G401 (cell line): ENCODE measurements around the gene RPP25L. TPM values are rescaled to one million over a fixed set of nuclear protein-coding genes. Genes with fewer than 3 reads are reported as not detected.

Experiments
- DNase-seq: peaks from one replicate; pipeline ENCODE4 v3.0.0-alpha.2; 2015; ENCODE audit warnings: low spot score
- in situ Hi-C: cut with HindIII; loops from 2 replicates; pipeline ENCODE4 v1.10.0; 2016; ENCODE audit warnings: low sequenced_read_pairs, mixed read lengths
- total RNA-seq: library from RNA; depleted of rRNA; stranded (reverse); fragments of >200 nt; shearing (Covaris generic); gene quantifications from 2 replicates; pipeline ENCODE4 v1.2.3, GENCODE V29; 2014; rRNA removed

RPP25L gene
- total RNA-seq, result 57.9 and 59.4 TPM in 2 replicates

DNA sequence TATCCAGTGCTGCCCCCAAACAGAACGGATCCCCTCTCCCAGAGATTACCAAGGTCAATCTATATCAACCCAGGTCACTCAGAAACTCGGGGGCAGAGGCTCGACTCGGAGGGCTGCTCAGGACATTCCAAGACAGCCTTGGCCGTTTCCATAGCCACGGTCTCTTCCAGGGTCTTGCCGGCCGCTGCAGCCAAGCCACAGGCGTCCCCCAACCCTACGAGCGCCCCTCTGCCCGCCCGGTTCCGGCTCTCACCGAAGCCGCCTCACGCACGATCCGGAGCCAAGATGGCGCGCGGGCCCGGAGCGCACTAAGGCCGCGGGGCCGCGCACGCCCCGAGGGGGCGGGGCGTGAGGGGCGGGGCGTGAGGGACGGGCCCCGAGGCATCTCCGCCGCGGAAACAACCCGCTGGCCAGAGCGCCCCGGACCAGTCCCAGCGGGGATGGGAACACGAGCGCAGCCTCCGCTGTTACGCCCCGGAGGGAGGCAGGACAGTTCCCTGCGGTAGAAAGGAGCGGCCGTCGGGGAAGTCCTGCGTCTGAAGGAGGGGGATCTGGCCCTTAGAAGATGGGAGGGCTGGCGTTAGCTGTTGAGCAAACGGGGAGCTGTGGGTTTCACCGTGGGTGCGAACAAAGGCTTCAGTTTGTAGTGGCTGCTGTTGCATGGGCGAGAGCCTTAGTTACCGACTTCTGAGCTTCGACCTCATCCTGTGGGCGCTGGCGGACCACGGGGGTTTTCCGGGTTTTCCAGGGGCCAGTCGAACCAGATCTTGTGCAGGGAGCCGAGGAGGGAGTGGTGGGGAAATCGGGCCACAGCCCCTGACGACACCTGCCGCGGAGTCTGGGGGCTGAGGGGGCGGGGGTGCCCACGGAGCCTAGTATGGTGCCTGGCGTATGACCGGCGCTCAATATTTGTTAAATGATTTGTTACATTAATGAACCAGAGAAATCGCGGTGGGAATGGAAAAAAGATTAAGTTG lies at the start of gene RPP25L:
RPP25L (minus strand) TSS at position 287 of the 977 bp plus-strand sequence. CDS start 801 bp downstream, outside the sequence.
- in situ Hi-C loops, result no loop called here

DNA sequence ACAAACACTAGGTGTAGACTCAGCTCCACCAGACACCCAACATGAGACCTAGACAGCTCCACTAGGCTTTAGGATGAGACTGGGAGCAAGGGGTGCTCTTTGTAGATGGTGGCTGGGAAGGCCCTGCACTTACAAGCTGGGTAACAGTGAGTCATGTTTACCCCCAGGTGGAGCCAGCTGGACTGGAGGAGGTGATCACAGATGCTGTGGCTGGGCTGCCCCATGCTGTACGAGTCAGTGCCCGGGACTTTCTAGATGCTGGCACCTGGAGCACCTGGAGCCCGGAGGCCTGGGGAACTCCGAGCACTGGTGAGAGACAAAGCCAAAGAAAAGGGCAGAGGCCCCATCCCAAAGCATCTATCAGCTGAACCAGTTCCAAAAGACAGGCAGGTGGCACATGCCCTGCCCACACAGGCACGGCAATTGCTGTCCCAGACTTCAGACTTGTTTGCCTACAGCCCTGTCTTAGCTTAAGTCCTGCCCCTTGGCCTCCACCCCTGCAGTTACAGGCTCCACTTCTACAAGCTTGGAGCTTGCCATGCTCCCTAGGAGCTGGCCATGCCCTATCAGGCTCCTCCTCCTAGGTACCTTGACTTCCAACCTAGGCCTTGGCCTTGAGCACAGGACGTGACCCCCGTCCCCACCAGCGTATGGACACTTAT lies 47.8 kb upstream of the RPP25L start:
- no peak for DNase-seq
- in situ Hi-C loops, result no loop called here

More for the DNA sequence above, at the start of gene RPP25L:
- peak; percentile 86 for DNase-seq

DNA sequence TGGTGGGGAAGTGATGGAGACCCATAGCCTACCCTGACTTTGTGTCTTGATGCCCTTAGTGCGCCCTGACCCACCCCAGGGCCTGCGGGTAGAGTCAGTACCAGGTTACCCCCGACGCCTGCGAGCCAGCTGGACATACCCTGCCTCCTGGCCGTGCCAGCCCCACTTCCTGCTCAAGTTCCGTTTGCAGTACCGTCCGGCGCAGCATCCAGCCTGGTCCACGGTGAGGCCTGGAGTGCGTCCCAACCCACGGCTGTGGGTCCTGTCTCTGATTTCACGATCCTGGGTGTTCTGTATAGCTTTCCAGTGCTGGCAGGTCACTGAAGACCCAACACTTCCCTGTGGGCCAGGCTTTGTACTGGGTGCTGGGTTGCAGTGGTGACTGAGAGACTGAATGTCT lies 46.6 kb upstream of the RPP25L start:
- no peak for DNase-seq
- in situ Hi-C loops, result no loop called here

DNA sequence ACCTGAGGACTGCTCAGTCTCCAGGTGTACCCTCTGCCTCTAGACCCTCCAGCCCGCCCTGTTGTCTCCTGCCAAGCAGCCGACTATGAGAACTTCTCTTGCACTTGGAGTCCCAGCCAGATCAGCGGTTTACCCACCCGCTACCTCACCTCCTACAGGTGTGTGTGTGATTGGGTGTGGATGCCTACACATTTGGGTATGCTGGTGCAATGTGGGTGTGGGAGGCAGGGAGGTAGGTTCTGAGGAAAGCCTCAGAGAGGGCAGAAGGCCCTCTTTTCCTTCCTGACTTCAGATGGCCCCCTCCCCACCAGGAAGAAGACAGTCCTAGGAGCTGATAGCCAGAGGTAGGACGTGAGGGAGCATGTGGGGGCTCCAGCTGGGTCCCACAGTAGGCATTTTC lies 45.1 kb upstream of the RPP25L start:
- no peak for DNase-seq

GRCh38 chr9:34655394-34655793 lies 43.5 kb upstream of the RPP25L start:
- in situ Hi-C loops, result no loop called here
- DNase-seq, result no peak

More for the DNA sequence above, 45.1 kb upstream of the RPP25L start:
- in situ Hi-C loops, result no loop called here

GRCh38 chr9:34654323-34655051 lies 42.6 kb upstream of the RPP25L start:
- in situ Hi-C loops, result no loop called here

DNA sequence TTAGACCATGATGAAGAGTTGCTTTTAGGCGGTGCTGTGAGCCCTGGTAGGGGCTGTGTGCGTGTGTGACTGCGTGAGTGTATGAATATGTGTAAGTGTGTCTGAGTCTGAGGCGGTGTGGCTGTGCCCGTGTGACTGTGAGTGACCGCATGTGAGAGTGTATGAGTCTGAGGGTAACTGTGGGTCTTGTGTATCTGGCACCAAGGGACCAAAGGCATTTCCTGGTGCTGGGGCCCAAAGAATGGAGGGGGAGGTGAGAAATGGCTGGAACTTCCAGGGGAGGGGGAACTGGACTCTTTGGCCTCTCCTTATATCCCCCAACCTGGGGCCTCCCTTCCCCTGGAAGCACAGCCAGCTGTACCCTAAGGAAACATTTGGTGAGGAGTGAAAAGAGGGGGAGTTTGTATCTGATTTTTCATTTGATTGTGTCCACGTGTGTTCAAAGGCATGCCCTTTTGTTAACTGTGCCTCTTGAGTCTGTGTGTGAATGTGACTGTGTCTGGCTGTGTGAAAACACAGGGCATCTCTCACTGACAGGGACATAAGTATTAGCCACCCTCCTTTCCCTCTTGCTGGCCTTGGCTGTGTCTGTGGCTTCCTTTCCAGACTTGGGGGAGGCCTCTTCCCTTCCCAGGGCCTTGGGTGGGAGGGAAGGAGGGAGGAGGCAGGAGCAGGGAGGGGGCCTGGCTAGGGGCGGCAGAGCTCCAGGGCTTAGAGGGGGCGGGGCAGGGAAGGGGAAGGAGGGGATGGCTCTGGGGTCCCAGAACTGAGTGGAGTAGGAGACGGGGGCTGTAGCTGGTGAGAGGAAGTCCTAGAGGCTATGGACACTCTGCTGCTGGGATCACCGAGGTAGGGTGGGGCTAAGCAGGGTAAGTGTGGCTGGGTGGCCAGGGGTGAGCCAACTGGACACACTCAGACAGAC lies 41.5 kb upstream of the RPP25L start:
- DNase-seq, result no peak
- in situ Hi-C loops, result no loop called here

More at GRCh38 chr9:34654323-34655051, 42.6 kb upstream of the RPP25L start:
- peak; percentile 30 for DNase-seq

- in situ Hi-C loops, result no loop called here
- DNase-seq, result no peak
These were observed 40.7 kb upstream of the RPP25L start for GRCh38 chr9:34652602-34653000.

DNA sequence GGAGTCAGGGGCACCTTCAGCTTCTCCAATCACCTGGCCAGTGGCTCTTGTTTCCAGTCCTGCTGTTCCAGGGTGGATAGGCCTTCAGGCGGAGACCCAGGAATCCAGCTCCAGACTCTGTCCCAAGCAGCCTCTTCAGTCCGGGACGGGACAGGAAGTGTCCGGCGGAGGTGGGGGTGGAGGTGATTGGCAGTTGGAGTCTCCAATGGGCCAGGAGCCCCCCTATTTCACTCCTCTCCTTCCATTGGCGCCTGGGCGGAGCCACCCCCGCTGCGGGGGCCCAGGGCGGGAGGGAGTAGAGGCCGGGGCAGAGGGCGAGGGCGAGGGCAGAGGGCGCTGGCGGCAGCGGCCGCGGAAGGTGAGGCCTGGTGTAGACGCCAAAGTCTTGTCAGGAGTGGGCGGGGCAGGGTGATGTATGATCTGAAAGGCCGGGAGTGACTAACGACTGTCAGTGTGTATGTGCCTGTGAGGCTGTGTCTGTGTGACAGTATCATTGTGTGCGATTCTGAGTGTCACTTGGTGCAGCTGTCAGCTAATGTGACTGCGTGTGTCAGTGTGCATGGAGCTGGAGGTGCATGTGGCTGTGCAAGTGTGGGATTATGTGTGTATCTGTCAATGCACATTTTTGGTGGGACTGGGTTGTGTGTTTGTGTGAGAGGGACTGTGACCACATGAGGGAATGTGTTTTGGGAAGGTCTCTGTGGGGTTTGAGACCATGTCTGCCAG lies 40.1 kb upstream of the RPP25L start, which contains the start of gene IL11RA:
IL11RA (plus strand) TSS at position 310 of the 726 bp plus-strand sequence. CDS start 3,033 bp downstream, outside the sequence.
- DNase-seq, result peak; percentile 56
- in situ Hi-C loops, result no loop called here

DNA sequence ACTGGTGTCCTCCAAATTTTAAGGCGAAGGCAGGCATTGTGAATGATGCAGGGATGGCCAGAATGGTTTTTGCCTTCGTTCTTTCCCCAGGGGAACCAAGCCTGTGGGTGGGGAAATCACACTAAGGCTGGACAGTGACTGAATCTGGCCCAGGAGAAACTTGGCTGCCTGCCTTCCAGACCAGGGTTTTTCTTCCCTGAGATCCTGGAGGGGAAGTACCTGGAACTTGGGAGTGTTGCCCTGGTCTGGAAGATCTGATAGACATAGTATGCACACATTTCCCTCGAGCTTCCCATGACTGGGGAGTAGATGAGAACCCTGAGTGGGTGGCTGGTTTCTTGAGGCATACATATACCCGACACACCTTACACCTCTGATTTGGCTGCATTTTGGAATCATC lies 39.4 kb upstream of the RPP25L start:
- no peak for DNase-seq
- in situ Hi-C loops, result no loop called here

DNA sequence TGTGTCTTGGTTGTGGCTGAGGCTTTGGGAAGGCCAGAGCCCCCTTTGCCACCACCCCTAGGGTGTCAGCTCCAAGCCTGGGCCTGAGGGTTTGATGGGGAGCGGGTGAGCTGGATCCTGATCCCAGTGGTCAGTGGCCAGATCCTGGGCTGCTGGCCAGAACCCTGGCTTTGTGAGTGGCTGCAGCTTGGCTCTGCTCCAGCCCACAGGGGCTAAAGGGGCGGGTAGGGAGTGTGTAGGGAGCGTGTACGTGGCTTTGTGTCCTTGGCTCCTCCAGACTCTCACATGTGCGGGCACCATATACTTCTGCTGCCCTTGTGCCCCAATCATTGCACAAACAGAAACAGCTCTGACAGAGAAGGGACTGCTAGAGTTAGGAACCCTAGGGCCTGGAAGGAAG lies 38.9 kb upstream of the RPP25L start:
- in situ Hi-C loops, result no loop called here
- DNase-seq, result no peak

- in situ Hi-C loops, result no loop called here
- DNase-seq, result no peak
These were observed 36.8 kb upstream of the RPP25L start for GRCh38 chr9:34648673-34649072.

DNA sequence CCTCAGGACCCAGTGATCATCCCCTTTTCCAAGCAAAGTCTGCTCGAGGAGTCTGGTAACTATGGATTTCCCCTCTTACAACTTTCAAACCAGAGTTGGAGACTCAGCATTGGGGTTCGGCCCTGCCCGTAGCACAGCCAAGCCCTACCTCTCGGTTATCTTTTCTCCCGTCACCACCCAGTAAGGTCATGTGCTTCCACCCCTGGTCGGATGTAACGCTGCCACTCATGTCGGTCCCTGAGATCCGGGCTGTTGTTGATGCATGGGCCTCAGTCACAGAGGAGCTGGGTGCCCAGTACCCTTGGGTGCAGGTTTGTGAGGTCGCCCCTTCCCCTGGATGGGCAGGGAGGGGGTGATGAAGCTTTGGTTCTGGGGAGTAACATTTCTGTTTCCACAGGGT lies 35.8 kb upstream of the RPP25L start:
- in situ Hi-C loops, result no loop called here
- DNase-seq, result no peak

- in situ Hi-C loops, result no loop called here
- DNase-seq, result no peak
These were observed 35.1 kb upstream of the RPP25L start for GRCh38 chr9:34647084-34647403.

DNA sequence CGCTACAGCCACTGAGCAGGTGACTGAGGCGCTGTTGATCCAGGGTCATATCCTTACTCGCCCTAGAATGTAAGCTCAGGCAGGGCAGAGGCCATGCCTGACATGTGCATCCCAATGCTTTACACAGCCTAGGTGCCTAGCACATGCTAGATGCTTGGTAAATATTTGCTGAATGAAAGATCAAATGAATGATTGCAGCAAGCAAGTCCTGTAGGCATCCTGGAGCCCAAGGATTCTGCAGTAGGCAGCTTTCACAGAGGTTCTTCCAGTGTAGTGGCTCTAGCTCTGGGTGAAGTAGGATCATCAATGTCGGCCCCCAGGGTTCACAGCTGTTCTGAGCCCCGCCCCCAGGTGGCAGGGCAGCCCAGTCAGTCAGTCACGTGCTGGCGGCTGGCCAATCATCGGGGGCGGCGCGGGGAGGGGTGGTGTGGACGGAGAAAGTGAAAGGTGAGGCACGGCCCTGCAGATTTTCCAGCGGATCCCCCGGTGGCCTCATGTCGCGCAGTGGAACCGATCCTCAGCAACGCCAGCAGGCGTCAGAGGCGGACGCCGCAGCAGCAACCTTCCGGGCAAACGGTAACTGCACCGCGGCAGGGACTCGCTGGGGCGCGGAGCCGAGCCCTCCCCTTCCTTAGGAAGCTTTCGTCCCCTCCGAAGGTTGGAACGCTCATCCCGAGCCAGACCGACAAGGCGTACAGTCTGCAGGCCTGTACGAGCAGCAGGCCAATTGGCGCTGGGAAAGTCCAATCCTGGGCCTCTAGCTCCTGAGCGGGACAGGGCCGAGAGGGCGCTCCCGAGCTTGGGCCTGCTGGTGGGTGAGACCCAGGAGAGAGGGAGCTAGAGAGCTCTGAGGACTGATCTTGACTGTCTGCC lies 34.5 kb upstream of the RPP25L start, which contains the start of gene GALT:
GALT (plus strand) TSS at position 465 of the 873 bp plus-strand sequence; CDS start at position 495, 30 bp downstream.
- in situ Hi-C loops, result no loop called here
- peak; percentile 85 for DNase-seq

DNA sequence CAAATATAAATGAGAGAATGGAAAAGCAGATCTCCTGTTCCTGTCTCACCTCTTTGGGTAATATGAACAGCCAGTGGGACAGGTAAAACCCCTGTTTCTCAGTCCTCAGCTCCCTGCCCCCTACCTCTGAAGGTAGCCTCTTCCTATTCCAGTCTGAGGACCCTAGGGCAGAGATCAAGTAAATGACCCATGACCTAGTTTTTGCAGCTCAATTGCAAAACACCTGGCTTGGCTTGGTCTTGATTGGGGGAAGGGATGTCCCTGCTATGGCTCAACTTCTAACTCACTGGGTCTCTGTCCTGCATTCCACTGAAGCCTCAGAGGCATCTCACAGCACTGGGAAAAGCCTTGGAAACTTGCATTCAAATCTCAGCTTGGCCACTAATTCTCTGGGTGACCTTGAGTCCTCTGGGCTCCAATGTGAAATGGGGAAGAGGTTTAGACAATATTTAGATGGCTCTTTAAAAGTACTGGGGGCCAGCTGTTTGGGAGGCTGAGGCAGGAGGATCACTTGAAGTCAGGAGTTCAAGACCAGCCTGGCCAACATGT lies 32.9 kb upstream of the RPP25L start:
- in situ Hi-C loops, result no loop called here
- no peak for DNase-seq

DNA sequence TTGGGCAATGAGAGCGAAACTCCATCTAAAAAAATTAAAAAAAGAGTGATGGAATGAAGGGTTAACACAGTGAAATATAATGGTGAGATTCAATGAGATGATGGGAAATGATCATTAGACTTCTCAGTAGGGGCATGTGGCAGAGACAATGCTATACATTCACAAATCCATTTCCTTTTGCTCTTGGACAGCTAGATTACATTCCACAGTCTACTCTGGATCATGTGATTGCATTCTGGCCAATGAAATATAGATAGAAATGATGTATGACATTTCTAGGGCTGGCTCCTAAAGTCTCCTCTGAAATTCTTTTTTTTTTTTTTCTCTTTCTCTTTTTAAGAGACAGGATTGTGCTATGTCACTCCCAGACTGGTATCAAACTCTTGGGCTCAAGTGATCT lies 30.8 kb upstream of the RPP25L start:
- no peak for DNase-seq
- in situ Hi-C loops, result no loop called here
